ENCODE measurements around the gene AAGAB. TPM values are rescaled to one million over a fixed set of nuclear protein-coding genes. Genes with fewer than 3 reads are reported as not detected.
"Not testable (repeated sequence)": the region's sequence is repeated elsewhere in the genome, so short reads cannot be mapped to it uniquely, and the experiment has no call there.

Gene AAGAB
- total RNA-seq, 1 experiment from 2014 or later = 30.5 TPM

DNA sequence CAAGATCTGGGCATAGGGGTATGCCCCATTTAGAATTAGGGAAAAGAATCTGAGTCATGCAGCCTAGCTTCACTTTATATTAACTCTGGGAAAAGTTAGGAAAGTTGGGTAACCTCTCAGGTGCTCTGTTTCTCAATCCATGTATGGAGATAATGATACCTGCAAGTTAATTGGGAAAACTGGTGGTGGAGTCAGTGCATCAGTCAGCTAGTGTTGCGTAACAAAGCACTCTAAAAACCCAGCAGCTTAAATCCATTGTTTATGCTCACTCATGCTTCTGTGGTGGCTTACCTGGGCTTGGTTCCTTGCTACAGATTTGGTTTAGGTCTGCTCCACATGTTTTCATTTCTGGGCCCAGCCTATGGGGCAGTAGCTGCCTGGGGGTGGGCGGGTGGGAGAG, 98.0 kb downstream of the AAGAB start:
- ChIA-PET CTCF (no interaction called here), POLR2A (ENCODE audit: unreplicated experiment) (no interaction called here)
- ATAC-seq (no peak), DNase-seq (peak; percentile 31)
- H3K4me3 ChIP-seq (ENCODE audit: low read length) = no peak overlapping the region
- no peak overlapping the region for H3K4me2 ChIP-seq (ENCODE audit: low read length)
- H3K9me2 ChIP-seq (replicated peaks; ENCODE audit: low read length) = no peaks in the 10 kb centered on the region
- no peaks in the 10 kb centered on the region for H4K20me1 ChIP-seq (ENCODE audit: low read length)
- H3K79me2 ChIP-seq (ENCODE audit: low read length) = peaks cover 98% of the 10 kb centered on the region
- no peaks in the 10 kb centered on the region for H3F3A ChIP-seq (ENCODE audit: low read length, unreplicated experiment)
- intact Hi-C loops (cut with micrococcal nuclease) = no loop called here
- no peak overlapping the region for H3K9ac ChIP-seq (ENCODE audit: low read length)
- no peaks in the 10 kb centered on the region for H3K27me3 ChIP-seq (ENCODE audit: low read length)
- peaks cover 9% of the 10 kb centered on the region; the same call in 1 of the 2 replicates for H3K4me1 ChIP-seq (ENCODE audit: insufficient read depth, low read length)
- H3K9me3 ChIP-seq (ENCODE audit: low read length) = no peaks in the 10 kb centered on the region
- peaks cover 50% of the 10 kb centered on the region for H3K36me3 ChIP-seq (ENCODE audit: low read depth, low read length)
- H2AFZ ChIP-seq (ENCODE audit: low read length) = no peak overlapping the region
- H3K27ac ChIP-seq (ENCODE audit: low read length) = 0 out of 2 replicates have a peak overlapping the region, but pooled peaks have one; percentile 11
- BruUV-seq (replicated peaks) = no TSS peak
- TF ChIP-seq EZH2phosphoT487 (IDR thresholded peaks at IDR 0.05; ENCODE audit: borderline replicate concordance, low read length) (no peak), EZH2 (IDR thresholded peaks at IDR 0.05; ENCODE audit: low read length, unreplicated experiment) (no peak)
- TF ChIP-seq, protein P1, sequence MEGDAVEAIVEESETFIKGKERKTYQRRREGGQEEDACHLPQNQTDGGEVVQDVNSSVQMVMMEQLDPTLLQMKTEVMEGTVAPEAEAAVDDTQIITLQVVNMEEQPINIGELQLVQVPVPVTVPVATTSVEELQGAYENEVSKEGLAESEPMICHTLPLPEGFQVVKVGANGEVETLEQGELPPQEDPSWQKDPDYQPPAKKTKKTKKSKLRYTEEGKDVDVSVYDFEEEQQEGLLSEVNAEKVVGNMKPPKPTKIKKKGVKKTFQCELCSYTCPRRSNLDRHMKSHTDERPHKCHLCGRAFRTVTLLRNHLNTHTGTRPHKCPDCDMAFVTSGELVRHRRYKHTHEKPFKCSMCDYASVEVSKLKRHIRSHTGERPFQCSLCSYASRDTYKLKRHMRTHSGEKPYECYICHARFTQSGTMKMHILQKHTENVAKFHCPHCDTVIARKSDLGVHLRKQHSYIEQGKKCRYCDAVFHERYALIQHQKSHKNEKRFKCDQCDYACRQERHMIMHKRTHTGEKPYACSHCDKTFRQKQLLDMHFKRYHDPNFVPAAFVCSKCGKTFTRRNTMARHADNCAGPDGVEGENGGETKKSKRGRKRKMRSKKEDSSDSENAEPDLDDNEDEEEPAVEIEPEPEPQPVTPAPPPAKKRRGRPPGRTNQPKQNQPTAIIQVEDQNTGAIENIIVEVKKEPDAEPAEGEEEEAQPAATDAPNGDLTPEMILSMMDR (conservative IDR thresholded peaks at IDR 0.05; ENCODE audit: low read depth, low read length) = no peak

DNA sequence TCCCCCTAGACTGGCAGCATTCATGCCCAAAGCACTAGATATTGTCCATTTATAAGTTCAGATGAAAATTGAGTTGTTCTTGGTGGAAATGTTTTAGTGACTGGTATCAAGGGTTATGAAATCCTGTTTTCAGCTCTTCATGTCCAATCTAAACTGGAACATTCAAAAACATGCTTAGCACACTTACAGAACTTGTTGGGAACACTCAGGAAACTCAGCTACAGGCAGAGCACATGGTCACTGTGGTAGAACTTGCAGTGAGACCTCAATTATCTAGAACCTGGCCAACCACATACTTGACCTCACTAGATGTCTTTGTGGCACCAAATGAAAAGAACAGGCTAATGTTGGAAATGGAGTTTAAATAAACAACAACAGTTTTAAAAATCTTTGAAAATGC, 100.2 kb downstream of the AAGAB start:
- ChIA-PET CTCF (no interaction called here), POLR2A (ENCODE audit: unreplicated experiment) (interaction anchor here (0.6 kb wide), 1 partner anchor 21 kb away, joined by 3 read pairs; no protein-coding TSS in a partner anchor)
- TF ChIP-seq EZH2phosphoT487 (IDR thresholded peaks at IDR 0.05; ENCODE audit: borderline replicate concordance, low read length) (no peak), EZH2 (IDR thresholded peaks at IDR 0.05; ENCODE audit: low read length, unreplicated experiment) (no peak)
- TF ChIP-seq, protein P1 (conservative IDR thresholded peaks at IDR 0.05; ENCODE audit: low read depth, low read length) = no peak
- Histone ChIP-seq H3K4me2 (ENCODE audit: low read length) (no peak overlapping the region), H3K9me2 (replicated peaks; ENCODE audit: low read length) (no peaks in the 10 kb centered on the region), H3K79me2 (ENCODE audit: low read length) (peaks cover 90% of the 10 kb centered on the region), H4K20me1 (ENCODE audit: low read length) (no peaks in the 10 kb centered on the region), H3K9me3 (ENCODE audit: low read length) (no peaks in the 10 kb centered on the region), H3K9ac (ENCODE audit: low read length) (no peak overlapping the region), H3K27me3 (ENCODE audit: low read length) (no peaks in the 10 kb centered on the region), H3F3A (ENCODE audit: low read length, unreplicated experiment) (no peaks in the 10 kb centered on the region), H3K4me1 (ENCODE audit: insufficient read depth, low read length) (peaks cover 23% of the 10 kb centered on the region), H3K4me3 (ENCODE audit: low read length) (no peak overlapping the region), H3K27ac (ENCODE audit: low read length) (0 out of 2 replicates have a peak overlapping the region, but pooled peaks have one; percentile 23), H2AFZ (ENCODE audit: low read length) (no peak overlapping the region), H3K36me3 (ENCODE audit: low read depth, low read length) (peaks cover 50% of the 10 kb centered on the region)
- no TSS peak for BruUV-seq (replicated peaks)
- intact Hi-C loops (cut with micrococcal nuclease) = no loop called here
- no peak for ATAC-seq
- no peak for DNase-seq

- ATAC-seq; H2AFZ ChIP-seq (ENCODE audit: low read length); H3K27me3 ChIP-seq (ENCODE audit: low read length); H3K9me2 ChIP-seq (replicated peaks; ENCODE audit: low read length); H3K4me3 ChIP-seq (ENCODE audit: low read length); H3K9me3 ChIP-seq (ENCODE audit: low read length); BruUV-seq (replicated peaks); H3K4me2 ChIP-seq (ENCODE audit: low read length); POLR2A ChIA-PET (ENCODE audit: unreplicated experiment); intact Hi-C loops (cut with micrococcal nuclease); H3F3A ChIP-seq (ENCODE audit: low read length, unreplicated experiment); H4K20me1 ChIP-seq (ENCODE audit: low read length); CTCF ChIA-PET; H3K9ac ChIP-seq (ENCODE audit: low read length); DNase-seq: not testable (repeated sequence)
- Histone ChIP-seq H3K36me3 (ENCODE audit: low read depth, low read length) (peaks cover 45% of the 10 kb centered on the region), H3K79me2 (ENCODE audit: low read length) (peaks cover 87% of the 10 kb centered on the region), H3K27ac (ENCODE audit: low read length) (peak overlapping the region; percentile 53; the same call in 1 of the 2 replicates), H3K4me1 (ENCODE audit: insufficient read depth, low read length) (peaks cover 33% of the 10 kb centered on the region)
These were observed 101.4 kb downstream of the AAGAB start for GRCh38 chr15:67153044-67153443.

Data from PC-3 (cell line).